HG03139 (cell line): ENCODE data around the gene MAP3K19.

Experiments used
- ATAC-seq: cut with Tn5 transposase; IDR thresholded peaks from one replicate; pipeline ENCODE4 v1.9.1; 2021; ENCODE audit not compliant: unreplicated experiment

MAP3K19 gene

GRCh38 chr2:134934150-134934549 lies 113.1 kb downstream of the MAP3K19 start:
- ATAC-seq = no peak

GRCh38 chr2:134933732-134934131 lies 113.5 kb downstream of the MAP3K19 start:
- ATAC-seq = no peak

GRCh38 chr2:134932864-134933526 lies 114.3 kb downstream of the MAP3K19 start:
- ATAC-seq = no peak

- ATAC-seq = no peak
Measured at GRCh38 chr2:134927195-134927594, 120.1 kb downstream of the MAP3K19 start.

GRCh38 chr2:134926231-134926931 lies 120.9 kb downstream of the MAP3K19 start:
- ATAC-seq = no peak

GRCh38 chr2:134924912-134925311 lies 122.3 kb downstream of the MAP3K19 start:
- ATAC-seq = no peak

GRCh38 chr2:134919341-134920210 lies 127.7 kb downstream of the MAP3K19 start:
- ATAC-seq = no peak

- ATAC-seq = peak; percentile 81
Measured at GRCh38 chr2:134918526-134919340, 128.5 kb downstream of the MAP3K19 start, which contains the start of gene CCNT2. TSS of gene CCNT2 (plus strand) at chr2:134918822. CDS start at chr2:134918855, 33 bp downstream.

GRCh38 chr2:134917888-134918525 lies 129.2 kb downstream of the MAP3K19 start:
- ATAC-seq = peak; percentile 65

- no peak for ATAC-seq
Measured at GRCh38 chr2:134917360-134917865, 129.8 kb downstream of the MAP3K19 start.
